Stimulated activated CD8-positive, alpha-beta memory T cell treated with anti-CD3 and anti-CD28 coated beads, Interleukin-15, amount 100 ng/mL, for 24 hours (primary cell): Measurements from ENCODE around the gene FBXO15.

ENCODE experiments used
- DNase-seq: peaks from one replicate; pipeline ENCODE4 v3.0.0-alpha.2; 2020; ENCODE audit warnings: low read depth

The FBXO15 gene

GRCh38 chr18:74110976-74111375, 36.7 kb downstream of the FBXO15 start:
- DNase-seq, result no peak

GRCh38 chr18:74110149-74110548, 37.5 kb downstream of the FBXO15 start:
- DNase-seq, result no peak

GRCh38 chr18:74108460-74108859, 39.2 kb downstream of the FBXO15 start:
- no peak for DNase-seq

- DNase-seq, result no peak
These were observed 49.8 kb downstream of the FBXO15 start for GRCh38 chr18:74097803-74098202.

- no peak for DNase-seq
These were observed 54.7 kb downstream of the FBXO15 start for GRCh38 chr18:74092922-74093321.

- DNase-seq, result no peak
These were observed 63.3 kb downstream of the FBXO15 start for GRCh38 chr18:74084184-74084855.

- no peak for DNase-seq
These were observed 64.1 kb downstream of the FBXO15 start for GRCh38 chr18:74083557-74083952.

GRCh38 chr18:74082742-74083556, 64.7 kb downstream of the FBXO15 start:
- no peak for DNase-seq

GRCh38 chr18:74081966-74082741, 65.5 kb downstream of the FBXO15 start:
- DNase-seq, result no peak

- no peak for DNase-seq
These were observed 69.4 kb downstream of the FBXO15 start for GRCh38 chr18:74078257-74078656.

- no peak for DNase-seq
These were observed 72.7 kb downstream of the FBXO15 start for GRCh38 chr18:74074668-74075564.

GRCh38 chr18:74073957-74074667, 73.5 kb downstream of the FBXO15 start:
- no peak for DNase-seq

- DNase-seq, result no peak
These were observed 78.2 kb downstream of the FBXO15 start for GRCh38 chr18:74069178-74070050.

- no peak for DNase-seq
These were observed 79.3 kb downstream of the FBXO15 start for GRCh38 chr18:74068296-74068695.

GRCh38 chr18:74066018-74066417, 81.6 kb downstream of the FBXO15 start:
- DNase-seq, result no peak

GRCh38 chr18:74065366-74065765, 82.3 kb downstream of the FBXO15 start:
- no peak for DNase-seq

- DNase-seq, result no peak
These were observed 83.1 kb downstream of the FBXO15 start for GRCh38 chr18:74064510-74064909.

- DNase-seq, result no peak
These were observed 84.1 kb downstream of the FBXO15 start for GRCh38 chr18:74063557-74063956.

- no peak for DNase-seq
These were observed 84.6 kb downstream of the FBXO15 start for GRCh38 chr18:74063023-74063422.

- DNase-seq, result no peak
These were observed 85.6 kb downstream of the FBXO15 start for GRCh38 chr18:74062037-74062436.
